ENCODE results near the gene ZNF365. TPM values are rescaled to one million over a fixed set of nuclear protein-coding genes. Genes with fewer than 3 reads are reported as not detected.
A peak's percentile ranks its signal among the peaks of the same experiment; 100 is the strongest.

ZNF365 gene
- total RNA-seq, 1 donor from 2014 or later: 0.63 TPM

DNA sequence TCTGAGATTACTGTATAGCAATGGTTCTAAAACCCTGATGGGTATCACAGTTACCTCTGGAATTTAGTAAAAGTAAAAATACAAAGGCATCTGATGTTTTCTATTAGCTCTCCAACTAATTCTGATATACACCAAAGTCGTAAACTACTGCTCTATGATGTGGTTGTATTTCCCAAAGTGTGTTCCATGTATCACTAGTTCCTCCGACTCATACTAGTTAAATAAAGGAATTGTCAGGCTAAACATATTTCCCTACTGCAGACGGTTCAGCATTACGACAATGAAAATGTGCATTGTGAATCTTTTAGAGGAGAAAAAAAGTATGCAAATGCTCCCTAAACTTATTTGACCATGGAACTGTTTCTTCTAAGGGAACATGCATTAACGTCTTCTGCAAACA, 38.9 kb downstream of the ZNF365 start:
- TF ChIP-seq CTCF (conservative IDR thresholded peaks at IDR 0.05): no peak
- H3K36me3 Mint-ChIP-seq: no peaks in the 10 kb centered on the region
- no peak overlapping the region for H3K4me3 Mint-ChIP-seq

DNA sequence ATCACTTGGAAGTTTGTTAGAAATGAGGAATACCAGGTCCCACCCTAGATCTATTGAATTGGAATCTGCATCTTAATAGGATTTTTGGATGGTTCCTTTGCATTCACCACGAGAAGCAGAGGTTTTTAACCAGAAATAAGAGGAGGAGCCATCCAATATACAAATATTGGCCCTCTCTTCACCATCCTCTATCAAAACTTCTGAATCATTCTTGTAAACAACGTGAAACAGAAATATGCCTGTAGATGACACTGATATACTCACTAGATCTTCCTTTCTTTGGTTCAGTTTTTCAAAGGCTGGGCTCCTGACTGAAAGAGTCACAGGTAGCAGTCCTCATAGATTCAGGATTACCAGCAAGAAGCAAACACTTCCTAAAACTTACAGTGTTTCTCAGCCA, 39.5 kb downstream of the ZNF365 start:
- no peak for DNase-seq (ENCODE audit: extremely low spot score, unreplicated experiment)
- Mint-ChIP-seq H3K9me3 (no peaks in the 10 kb centered on the region), H3K27ac (no peak overlapping the region), H3K36me3 (no peaks in the 10 kb centered on the region), H3K4me3 (no peak overlapping the region), H3K4me1 (ENCODE audit: unreplicated experiment) (no peaks in the 10 kb centered on the region), H3K27me3 (peaks cover 30% of the 10 kb centered on the region)
- TF ChIP-seq CTCF (conservative IDR thresholded peaks at IDR 0.05): no peak

More for the DNA sequence above, 38.9 kb downstream of the ZNF365 start:
- Mint-ChIP-seq H3K27me3 (peaks cover 30% of the 10 kb centered on the region), H3K9me3 (no peaks in the 10 kb centered on the region), H3K27ac (no peak overlapping the region), H3K4me1 (ENCODE audit: unreplicated experiment) (no peaks in the 10 kb centered on the region)
- DNase-seq (ENCODE audit: extremely low spot score, unreplicated experiment): no peak

GRCh38 chr10:62414359-62414758, 40.2 kb downstream of the ZNF365 start:
- no peaks in the 10 kb centered on the region for H3K36me3 Mint-ChIP-seq
- TF ChIP-seq CTCF (conservative IDR thresholded peaks at IDR 0.05): peak; percentile 48
- DNase-seq (ENCODE audit: extremely low spot score, unreplicated experiment): no peak
- no peaks in the 10 kb centered on the region for H3K4me1 Mint-ChIP-seq (ENCODE audit: unreplicated experiment)
- no peak overlapping the region for H3K4me3 Mint-ChIP-seq
- no peak overlapping the region for H3K27ac Mint-ChIP-seq
- no peaks in the 10 kb centered on the region for H3K9me3 Mint-ChIP-seq
- H3K27me3 Mint-ChIP-seq: peaks cover 33% of the 10 kb centered on the region

- Mint-ChIP-seq H3K4me1 (ENCODE audit: unreplicated experiment) (no peaks in the 10 kb centered on the region), H3K27ac (no peak overlapping the region), H3K9me3 (no peaks in the 10 kb centered on the region), H3K4me3 (no peak overlapping the region), H3K36me3 (no peaks in the 10 kb centered on the region), H3K27me3 (peaks cover 39% of the 10 kb centered on the region)
- no peak for TF ChIP-seq CTCF (conservative IDR thresholded peaks at IDR 0.05)
- no peak for DNase-seq (ENCODE audit: extremely low spot score, unreplicated experiment)
Observed at GRCh38 chr10:62422068-62422590, 48.0 kb downstream of the ZNF365 start.

DNA sequence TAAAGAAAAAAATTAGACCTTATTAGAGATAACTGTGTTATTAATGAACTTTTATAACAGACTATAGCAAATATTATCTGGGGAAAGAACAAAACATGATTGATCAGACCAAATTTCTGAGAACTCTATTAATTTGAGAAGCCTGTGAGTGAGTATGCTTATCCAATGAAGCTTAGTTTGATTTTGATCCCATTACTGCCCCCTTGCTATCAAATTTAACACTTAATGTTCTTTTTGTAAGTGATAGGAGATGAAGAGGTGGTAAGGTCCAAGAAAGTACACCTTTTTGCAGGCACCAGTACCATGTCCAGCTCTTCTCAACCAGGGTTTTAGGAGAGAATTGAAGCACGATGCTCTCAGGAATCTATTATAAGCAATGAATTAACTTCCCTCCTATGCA, 49.9 kb downstream of the ZNF365 start:
- H3K9me3 Mint-ChIP-seq: no peaks in the 10 kb centered on the region
- no peak overlapping the region for H3K4me3 Mint-ChIP-seq
- H3K4me1 Mint-ChIP-seq (ENCODE audit: unreplicated experiment): no peaks in the 10 kb centered on the region
- peak; percentile 27 for TF ChIP-seq CTCF (conservative IDR thresholded peaks at IDR 0.05)
- H3K27me3 Mint-ChIP-seq: peaks cover 37% of the 10 kb centered on the region
- H3K27ac Mint-ChIP-seq: no peak overlapping the region
- no peaks in the 10 kb centered on the region for H3K36me3 Mint-ChIP-seq
- DNase-seq (ENCODE audit: extremely low spot score, unreplicated experiment): no peak

DNA sequence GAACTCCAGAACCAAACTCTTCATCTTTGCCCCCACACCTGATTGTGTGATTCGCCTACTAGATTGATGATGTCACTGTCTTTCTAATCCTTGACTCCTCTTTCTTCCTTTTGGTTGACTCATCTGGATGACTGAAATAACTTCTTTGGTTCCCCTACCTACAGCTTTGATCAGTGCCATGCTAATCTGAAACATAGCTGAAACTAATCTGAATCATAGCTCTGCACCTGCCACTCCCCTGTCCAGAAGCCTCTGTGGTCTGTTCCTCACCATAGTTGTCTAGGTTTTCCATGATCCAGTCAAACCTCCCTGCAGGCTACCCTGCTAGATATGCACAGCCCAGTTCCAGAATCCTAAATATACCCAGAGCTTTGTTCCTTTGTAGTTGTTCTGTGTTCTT, 51.9 kb downstream of the ZNF365 start:
- H3K4me3 Mint-ChIP-seq: no peak overlapping the region
- no peak for DNase-seq (ENCODE audit: extremely low spot score, unreplicated experiment)
- no peaks in the 10 kb centered on the region for H3K9me3 Mint-ChIP-seq
- H3K27ac Mint-ChIP-seq: no peak overlapping the region
- no peaks in the 10 kb centered on the region for H3K4me1 Mint-ChIP-seq (ENCODE audit: unreplicated experiment)
- TF ChIP-seq CTCF (conservative IDR thresholded peaks at IDR 0.05): no peak
- H3K27me3 Mint-ChIP-seq: peaks cover 39% of the 10 kb centered on the region
- H3K36me3 Mint-ChIP-seq: no peaks in the 10 kb centered on the region

Measured in type B pancreatic cell (in vitro differentiated cells).